ENCODE data around the gene DYSF.

DYSF gene

DNA sequence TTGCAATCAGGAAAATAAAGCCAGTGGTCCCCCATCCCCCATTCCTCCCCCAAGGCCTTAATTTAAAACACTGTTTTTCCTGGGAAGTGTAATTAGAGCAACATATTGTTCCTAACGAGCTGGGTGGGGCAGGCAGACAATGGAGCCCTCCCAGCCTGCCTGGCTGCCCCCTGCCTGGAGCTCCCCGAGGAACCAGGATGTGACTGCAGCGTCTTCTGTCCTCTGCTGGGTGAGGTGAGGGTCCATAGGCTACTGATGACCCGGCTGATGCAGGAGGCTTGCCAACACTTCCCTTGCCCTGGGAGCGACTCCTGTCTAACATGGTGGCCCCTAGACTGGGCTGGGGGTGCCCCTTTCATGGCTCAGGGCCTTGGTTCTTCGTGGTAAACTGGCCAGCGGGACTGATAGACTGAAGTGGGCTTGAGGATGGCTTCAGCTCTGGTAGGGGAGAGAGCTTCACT is 152.4 kb downstream of the DYSF start:
- no peak for DNase-seq

GRCh38 chr2:71606244-71606643 is 152.9 kb downstream of the DYSF start:
- DNase-seq: no peak

DNA sequence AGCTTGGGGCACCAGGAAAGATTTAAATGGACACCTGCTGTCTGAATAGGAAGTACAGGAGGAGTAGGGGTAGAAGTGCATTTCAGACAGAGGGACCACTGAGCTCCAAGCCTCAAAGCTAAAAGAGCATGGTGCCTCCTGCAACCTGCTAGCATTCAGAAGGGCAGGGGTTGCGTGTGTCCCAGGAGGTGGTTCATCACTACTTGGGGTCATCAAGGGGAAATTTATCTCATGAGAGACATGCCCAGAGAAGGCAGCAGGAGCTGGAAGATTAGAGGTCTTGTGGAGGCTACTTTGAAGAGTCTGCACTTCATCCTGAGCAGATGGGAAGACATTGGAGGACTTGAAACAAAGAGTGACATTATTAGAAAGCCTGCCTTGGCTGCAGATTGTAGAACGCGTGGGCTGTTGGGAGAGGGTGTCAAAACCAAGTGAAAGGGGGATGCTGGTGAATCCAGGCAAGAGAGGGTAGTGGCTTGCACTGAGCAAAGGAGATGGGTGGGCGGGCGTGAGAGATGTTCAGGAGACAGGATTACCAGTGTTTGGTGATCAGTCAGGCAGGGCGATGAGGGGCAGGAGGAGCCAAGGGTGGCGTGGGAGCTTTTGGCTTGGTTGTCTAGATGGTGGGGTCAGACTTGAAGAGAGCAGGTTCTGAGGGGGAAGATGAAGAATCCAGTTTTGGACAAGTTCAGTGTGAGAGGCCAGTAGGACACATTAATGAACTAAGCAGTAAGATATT is 154.0 kb downstream of the DYSF start:
- DNase-seq: no peak

GRCh38 chr2:71608034-71608433 is 154.7 kb downstream of the DYSF start:
- no peak for DNase-seq

- no peak for DNase-seq
These were observed 155.1 kb downstream of the DYSF start for GRCh38 chr2:71608441-71608840.

DNA sequence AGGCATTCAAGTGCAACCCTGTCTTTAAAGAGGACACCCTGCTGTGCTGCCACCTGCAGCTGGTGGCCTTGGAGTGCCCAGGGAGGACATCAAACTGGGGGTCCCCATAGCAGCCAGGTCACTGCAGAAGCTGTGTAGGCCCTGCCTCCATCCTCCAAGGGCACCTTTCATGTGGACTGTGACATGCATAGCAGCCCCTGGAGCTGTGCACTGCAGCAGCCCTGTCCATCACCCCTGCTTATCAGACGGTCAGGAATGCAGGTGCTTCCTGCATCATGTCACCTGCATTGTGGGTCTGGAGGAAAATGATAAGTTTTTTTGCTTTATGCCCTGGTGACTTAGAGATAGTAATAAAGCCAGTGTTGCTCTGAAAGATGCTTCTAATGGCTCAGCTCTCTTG is 155.7 kb downstream of the DYSF start:
- no peak for DNase-seq

- no peak for DNase-seq
These were observed 156.1 kb downstream of the DYSF start for GRCh38 chr2:71609441-71609840.

- DNase-seq: no peak
These were observed 156.6 kb downstream of the DYSF start for GRCh38 chr2:71609958-71610357.

DNA sequence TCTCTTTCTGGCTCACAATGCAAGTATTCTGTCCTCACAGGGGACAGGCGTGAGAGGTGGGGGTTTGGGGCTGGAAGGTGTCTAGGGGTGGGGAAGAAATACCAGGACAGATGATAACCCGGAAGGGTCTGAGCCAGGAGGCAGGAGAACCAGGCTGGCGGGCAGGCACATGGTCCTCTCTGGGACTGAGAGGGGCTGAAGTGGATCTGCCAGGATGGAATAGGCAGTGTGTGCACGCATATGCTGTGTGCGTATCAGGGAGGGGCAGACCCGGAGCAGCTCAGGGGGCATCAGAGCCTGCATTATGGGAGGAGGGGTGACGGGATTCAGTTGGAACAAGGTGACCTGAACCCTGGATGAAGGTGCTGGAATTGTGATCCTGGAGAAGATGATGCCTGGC is 157.3 kb downstream of the DYSF start:
- no peak for DNase-seq

GRCh38 chr2:71611247-71611646 is 157.9 kb downstream of the DYSF start:
- no peak for DNase-seq

GRCh38 chr2:71611781-71612527 is 158.6 kb downstream of the DYSF start:
- no peak for DNase-seq

- DNase-seq: no peak
These were observed 159.4 kb downstream of the DYSF start for GRCh38 chr2:71612581-71613402.

- no peak for DNase-seq
These were observed 160.1 kb downstream of the DYSF start for GRCh38 chr2:71613403-71613952.

DNA sequence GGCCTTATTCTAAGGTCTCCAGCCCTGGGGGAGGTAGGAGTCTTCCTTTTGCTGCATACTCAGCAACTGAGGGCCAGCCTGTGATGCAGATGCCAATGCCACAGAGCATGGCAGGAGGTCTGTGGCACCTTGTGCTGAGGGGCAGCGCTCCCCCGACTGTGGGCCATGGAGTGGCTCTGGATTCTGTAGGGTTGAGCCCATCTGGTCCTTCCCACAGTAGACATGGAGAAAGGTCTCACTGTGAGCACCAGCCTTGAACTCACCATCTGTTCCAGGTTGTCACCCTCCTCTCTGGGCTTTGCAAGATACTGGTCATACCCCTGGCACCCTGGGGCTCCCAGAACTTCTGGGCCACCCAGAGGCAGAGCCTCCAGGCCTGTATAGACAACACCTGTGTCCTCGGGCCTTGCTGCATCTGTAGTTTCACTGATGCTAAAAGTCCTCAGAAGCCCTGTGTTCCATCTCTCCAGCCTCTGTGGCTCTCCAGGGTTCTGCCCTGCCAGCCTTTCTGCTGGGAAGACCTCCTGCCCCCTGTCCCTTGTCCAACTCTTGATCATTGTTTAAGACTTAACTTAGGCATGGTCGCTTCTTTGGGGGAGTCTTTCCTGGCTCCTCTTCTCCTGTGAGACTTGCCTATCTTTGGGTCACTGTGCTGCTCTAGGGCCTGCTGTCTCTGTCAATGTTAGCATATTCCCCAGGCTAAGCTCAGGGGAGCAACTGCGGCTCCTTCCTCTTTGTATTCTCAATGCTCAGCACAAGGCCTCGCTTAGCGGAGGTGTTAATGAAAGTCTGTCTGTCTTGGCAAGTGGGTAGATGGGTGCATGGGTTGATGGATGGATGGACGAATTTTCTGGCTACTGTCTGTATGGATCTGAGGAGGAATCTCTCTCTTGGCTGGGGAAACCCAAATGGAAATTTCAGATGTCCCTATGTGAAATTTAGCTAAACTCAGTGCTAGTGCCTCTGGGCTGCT is 160.9 kb downstream of the DYSF start:
- no peak for DNase-seq

DNA sequence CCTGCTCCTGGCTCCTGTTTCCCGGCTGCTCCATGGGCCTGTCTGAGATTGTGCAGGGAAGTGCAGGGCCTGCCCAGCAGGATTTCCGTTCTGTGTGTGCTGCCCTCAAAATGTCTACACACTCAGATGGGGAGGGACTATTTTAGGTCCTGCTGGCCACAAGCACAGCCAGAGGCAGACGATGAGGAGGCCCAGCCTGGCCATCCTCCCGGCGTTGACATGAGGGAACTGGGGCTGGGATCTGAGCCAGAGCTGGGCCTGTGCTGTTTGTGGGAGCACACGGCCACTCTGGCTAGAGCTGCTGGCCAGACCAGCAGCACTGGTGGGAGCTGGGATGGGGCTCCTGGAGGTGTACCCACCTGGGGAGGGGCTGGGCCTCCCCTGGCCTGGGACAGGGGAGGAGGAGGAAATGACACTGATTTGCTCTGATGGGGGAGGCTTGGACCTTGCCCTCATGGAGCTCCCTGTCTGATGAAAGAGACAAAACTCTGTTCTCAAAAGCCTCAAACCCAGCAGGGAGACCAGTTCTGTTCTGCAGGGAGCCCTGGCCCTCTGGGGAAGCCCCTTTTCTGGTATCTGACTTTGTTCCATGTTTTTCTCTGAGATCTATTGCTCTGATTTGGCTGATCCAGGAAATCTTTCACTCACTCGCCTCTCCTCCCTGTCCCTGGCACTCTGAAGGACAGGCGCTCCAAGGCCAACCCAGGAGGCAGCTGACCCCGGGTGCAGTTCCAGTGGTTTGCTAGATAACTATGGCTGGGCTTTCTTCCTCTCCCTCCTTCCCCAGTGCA is 161.8 kb downstream of the DYSF start:
- DNase-seq: no peak

GRCh38 chr2:71615767-71616730 is 162.7 kb downstream of the DYSF start:
- no peak for DNase-seq

DNA sequence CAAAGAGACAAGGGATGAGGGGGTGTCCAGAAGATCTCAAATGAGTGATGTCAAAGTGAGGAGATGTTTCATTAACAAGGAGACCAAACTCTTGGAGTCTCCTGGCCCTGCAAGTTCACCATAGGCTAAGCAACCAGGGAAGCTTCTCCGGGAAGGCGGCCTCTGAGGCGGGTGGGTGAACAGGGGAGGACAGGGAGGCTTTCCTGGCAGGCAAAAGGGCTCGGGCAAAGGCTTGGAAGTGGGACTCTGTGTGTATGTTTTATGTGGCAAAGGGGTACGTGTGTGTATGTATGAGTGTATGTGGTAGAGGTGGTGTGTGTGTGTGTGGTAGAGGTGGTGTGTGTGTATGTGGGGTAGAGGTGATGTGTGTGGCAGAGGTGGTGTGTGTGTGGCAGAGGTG is 163.9 kb downstream of the DYSF start:
- DNase-seq: no peak

GRCh38 chr2:71618327-71619113 is 165.2 kb downstream of the DYSF start:
- DNase-seq: no peak

- no peak for DNase-seq
These were observed 165.9 kb downstream of the DYSF start for GRCh38 chr2:71619230-71619741.

Data from stimulated activated CD4-positive, alpha-beta T cell treated with anti-CD3 and anti-CD28 coated beads, Interleukin-4, amount 100 ng/mL, for 24 hours (primary cell).